NCI-H2107 (cell line): Measurements from ENCODE around the gene MTFR2.

ENCODE experiments used
- DNase-seq: peaks from one replicate; lab custom pipeline; 2025; lab: John Stamatoyannopoulos, UW

Gene MTFR2

GRCh38 chr6:136184738-136185137 is 65.4 kb downstream of the MTFR2 start:
- no peak for DNase-seq

- DNase-seq: no peak
These were observed 68.2 kb downstream of the MTFR2 start for GRCh38 chr6:136181861-136182260.

- no peak for DNase-seq
These were observed 68.6 kb downstream of the MTFR2 start for GRCh38 chr6:136181512-136181833.
